GM12878 (cell line): ENCODE results near the gene KIFBP. TPM values are rescaled to one million over a fixed set of nuclear protein-coding genes. Genes with fewer than 3 reads are reported as not detected.
A peak's percentile ranks its signal among the peaks of the same experiment; 100 is the strongest.

Experiments
- CHD1 ChIP-seq: IDR thresholded peaks from 2 replicates; pipeline ENCODE4 v1.6.1; 2012; ENCODE audit warnings: low read depth, low read length, improper control_type of control experiment
- E4F1 ChIP-seq: fragments of 450-650 bp; IDR thresholded peaks from 2 replicates; pipeline ENCODE4 v1.6.1; 2018; ENCODE audit warnings: borderline replicate concordance, mild to moderate bottlenecking; ENCODE audit not compliant: partially characterized antibody
- IKZF2 ChIP-seq, 2 experiments: fragments of 450-650 bp; IDR thresholded peaks; 2 replicates each; pipeline ENCODE4 v1.6.1; 2017; ENCODE audit warnings: mild to moderate bottlenecking in 2 of 2, moderate library complexity in 2 of 2
- IRF5 ChIP-seq: fragments of 450-650 bp; IDR thresholded peaks from 2 replicates; pipeline ENCODE4 v1.6.1; 2017; ENCODE audit warnings: borderline replicate concordance
- MTA2 ChIP-seq: fragments of 450-650 bp; IDR thresholded peaks from 2 replicates; pipeline ENCODE4 v1.6.1; 2016; ENCODE audit warnings: low read depth, mild to moderate bottlenecking, moderate library complexity
- PML ChIP-seq: IDR thresholded peaks from 2 replicates; pipeline ENCODE4 v1.6.1; 2012; ENCODE audit warnings: low read length, inconsistent platforms
- RELB ChIP-seq: fragments of 450-650 bp; IDR thresholded peaks from 2 replicates; pipeline ENCODE4 v1.6.1; 2017; ENCODE audit warnings: low read depth, mild to moderate bottlenecking, moderate library complexity
- SIN3A ChIP-seq: IDR thresholded peaks from 2 replicates; pipeline ENCODE4 v1.6.1; 2012; ENCODE audit warnings: low read depth, low read length, improper control_type of control experiment
- TARDBP ChIP-seq: IDR thresholded peaks from 2 replicates; pipeline ENCODE4 v1.6.1; 2016; ENCODE audit warnings: borderline replicate concordance
- TCF12 ChIP-seq: IDR thresholded peaks from 2 replicates; pipeline ENCODE4 v1.6.1; 2011; ENCODE audit warnings: low read depth, mild to moderate bottlenecking, low read length
- ZBTB4 ChIP-seq: fragments of 450-650 bp; formaldehyde crosslinking; IDR thresholded peaks from 2 replicates; pipeline ENCODE4 v1.4.0; 2022; ENCODE audit warnings: mild to moderate bottlenecking, moderate library complexity
- ZNF24 ChIP-seq: fragments of 450-650 bp; IDR thresholded peaks from 2 replicates; pipeline ENCODE4 v1.6.1; 2017; ENCODE audit warnings: antibody characterized with exemption, mild to moderate bottlenecking
- ZNF687 ChIP-seq: fragments of 450-650 bp; IDR thresholded peaks from 2 replicates; pipeline ENCODE4 v1.6.1; 2017; ENCODE audit warnings: mild to moderate bottlenecking, moderate library complexity
- polyA plus RNA-seq, 11 experiments: library from polyadenylated mRNA; depleted of rRNA in 4 of 11; unstranded in 6 of 11; stranded (reverse) in 5 of 11; fragments of >200 nt; fragmentation: Nextera tagmentation in 4 of 11; fragmentation: Illumina TruSeq in 1 of 11; extraction: Ambion mirVana in 4 of 11; extraction: Trizol in 1 of 11; gene quantifications; 1 replicate in 1 of 11; 2 replicates in 10 of 11; pipeline versions ENCODE4 v1.2.1 to v1.2.3, GENCODE V29; 2011 to 2016; ENCODE audit warnings: inconsistent platforms in 2 of 11, missing spikeins in 2 of 11, low read depth in 1 of 11
- total RNA-seq, 4 experiments: library from RNA; depleted of rRNA in 3 of 4; stranded (reverse); fragments of >200 nt in 3 of 4; fragmentation: Illumina TruSeq in 1 of 4; extraction: Trizol in 1 of 4; gene quantifications; 2 replicates each; pipeline versions ENCODE4 v1.2.1 to v1.2.3, GENCODE V29; 2013 to 2021

The KIFBP gene
- total and polyA plus RNA-seq, 10 of the 15 experiments (the other 5 are each of a cell fraction or from before 2014, with no cell fraction given): 8.6 to 29.5 (median 18.7) TPM

GRCh38 chr10:69055241-69055640 lies 66.6 kb downstream of the KIFBP start (continued):
- TF ChIP-seq ZBTB4 (CRISPR knock-in tag): no peak
- no peak for TF ChIP-seq PML
- no peak for TF ChIP-seq IRF5
- no peak for TF ChIP-seq E4F1
- TF ChIP-seq ZNF687: no peak
- peak; percentile 40; the same call in 1 of the 2 replicates for TF ChIP-seq MTA2
- TF ChIP-seq TARDBP: no peak
- TF ChIP-seq CHD1: no peak
- TF ChIP-seq TCF12: no peak
- TF ChIP-seq IKZF2 (IDR thresholded peaks at IDR 0.05): peak in 1 of 2 experiments; percentile 40; a peak in 2 of 4 replicates
- TF ChIP-seq SIN3A: no peak
- peak; percentile 70; the same call in 1 of the 2 replicates for TF ChIP-seq ZNF24
- no peak for TF ChIP-seq RELB
